BE2C (cell line): ENCODE results near the gene OCA2.

Experiments
- DNase-seq: peaks from one replicate; pipeline ENCODE4 v3.0.0-alpha.2; 2020
- H3K27me3 ChIP-seq: fragments of 250-450 bp; sonication (Bioruptor Pico); 2 replicates; pipeline ENCODE4 v1.5.1; 2020; ENCODE audit warnings: mild to moderate bottlenecking
- H3K36me3 ChIP-seq: fragments of 250-450 bp; sonication (Bioruptor Pico); 2 replicates; pipeline ENCODE4 v1.5.1; 2020; ENCODE audit warnings: mild to moderate bottlenecking
- H3K4me1 ChIP-seq: fragments of 250-450 bp; sonication (Bioruptor Pico); 2 replicates; pipeline ENCODE4 v1.5.1; 2020
- H3K4me3 ChIP-seq: 2 replicates; pipeline ENCODE4 v1.5.1; 2011; ENCODE audit warnings: low read depth, low read length
- H3K9me3 ChIP-seq: fragments of 250-450 bp; sonication (Bioruptor Pico); 2 replicates; pipeline ENCODE4 v1.5.1; 2020
- CTCF ChIP-seq: IDR thresholded peaks from 2 replicates; pipeline ENCODE4 v1.5.1; 2012; ENCODE audit warnings: mild to moderate bottlenecking, low read depth, low read length

Gene OCA2

GRCh38 chr15:27873828-27874227 lies 225.3 kb downstream of the OCA2 start:
- H3K4me1 ChIP-seq: no peaks in the 10 kb centered on the region
- DNase-seq: no peak
- H3K9me3 ChIP-seq: no peaks in the 10 kb centered on the region
- no peaks in the 10 kb centered on the region for H3K36me3 ChIP-seq
- no peaks in the 10 kb centered on the region for H3K27me3 ChIP-seq
- H3K4me3 ChIP-seq: no peak overlapping the region
- no peak for TF ChIP-seq CTCF

- no peak overlapping the region for H3K4me3 ChIP-seq
- no peak for DNase-seq
- no peaks in the 10 kb centered on the region for H3K4me1 ChIP-seq
- no peaks in the 10 kb centered on the region for H3K9me3 ChIP-seq
- no peak for TF ChIP-seq CTCF
- no peaks in the 10 kb centered on the region for H3K27me3 ChIP-seq
- no peaks in the 10 kb centered on the region for H3K36me3 ChIP-seq
These were observed 226.1 kb downstream of the OCA2 start for GRCh38 chr15:27873039-27873438.

- Histone ChIP-seq H3K4me1 (no peaks in the 10 kb centered on the region), H3K27me3 (no peaks in the 10 kb centered on the region), H3K36me3 (no peaks in the 10 kb centered on the region), H3K4me3 (no peak overlapping the region), H3K9me3 (no peaks in the 10 kb centered on the region)
- no peak for TF ChIP-seq CTCF
- DNase-seq: no peak
These were observed 226.8 kb downstream of the OCA2 start for GRCh38 chr15:27872355-27872754.

GRCh38 chr15:27871902-27872260 lies 227.2 kb downstream of the OCA2 start:
- Histone ChIP-seq H3K36me3 (no peaks in the 10 kb centered on the region), H3K4me1 (no peaks in the 10 kb centered on the region), H3K4me3 (no peak overlapping the region), H3K9me3 (no peaks in the 10 kb centered on the region), H3K27me3 (no peaks in the 10 kb centered on the region)
- DNase-seq: no peak
- TF ChIP-seq CTCF: no peak

- no peak for TF ChIP-seq CTCF
These were observed 227.8 kb downstream of the OCA2 start for GRCh38 chr15:27871078-27871901.

GRCh38 chr15:27870320-27870719 lies 228.8 kb downstream of the OCA2 start:
- no peaks in the 10 kb centered on the region for H3K36me3 ChIP-seq
- no peaks in the 10 kb centered on the region for H3K9me3 ChIP-seq
- no peak for DNase-seq
- no peaks in the 10 kb centered on the region for H3K4me1 ChIP-seq
- TF ChIP-seq CTCF: no peak
- no peaks in the 10 kb centered on the region for H3K27me3 ChIP-seq
- H3K4me3 ChIP-seq: no peak overlapping the region

More at GRCh38 chr15:27871078-27871901, 227.8 kb downstream of the OCA2 start:
- no peak overlapping the region for H3K4me3 ChIP-seq
- no peaks in the 10 kb centered on the region for H3K4me1 ChIP-seq
- H3K9me3 ChIP-seq: no peaks in the 10 kb centered on the region
- no peak for DNase-seq
- H3K27me3 ChIP-seq: no peaks in the 10 kb centered on the region
- H3K36me3 ChIP-seq: no peaks in the 10 kb centered on the region
